ENCODE measurements around the gene ADAMTS8.
A peak's percentile ranks its signal among the peaks of the same experiment; 100 is the strongest.
"Not testable (repeated sequence)": the region's sequence is repeated elsewhere in the genome, so short reads cannot be mapped to it uniquely, and the experiment has no call there.

The ADAMTS8 gene

DNA sequence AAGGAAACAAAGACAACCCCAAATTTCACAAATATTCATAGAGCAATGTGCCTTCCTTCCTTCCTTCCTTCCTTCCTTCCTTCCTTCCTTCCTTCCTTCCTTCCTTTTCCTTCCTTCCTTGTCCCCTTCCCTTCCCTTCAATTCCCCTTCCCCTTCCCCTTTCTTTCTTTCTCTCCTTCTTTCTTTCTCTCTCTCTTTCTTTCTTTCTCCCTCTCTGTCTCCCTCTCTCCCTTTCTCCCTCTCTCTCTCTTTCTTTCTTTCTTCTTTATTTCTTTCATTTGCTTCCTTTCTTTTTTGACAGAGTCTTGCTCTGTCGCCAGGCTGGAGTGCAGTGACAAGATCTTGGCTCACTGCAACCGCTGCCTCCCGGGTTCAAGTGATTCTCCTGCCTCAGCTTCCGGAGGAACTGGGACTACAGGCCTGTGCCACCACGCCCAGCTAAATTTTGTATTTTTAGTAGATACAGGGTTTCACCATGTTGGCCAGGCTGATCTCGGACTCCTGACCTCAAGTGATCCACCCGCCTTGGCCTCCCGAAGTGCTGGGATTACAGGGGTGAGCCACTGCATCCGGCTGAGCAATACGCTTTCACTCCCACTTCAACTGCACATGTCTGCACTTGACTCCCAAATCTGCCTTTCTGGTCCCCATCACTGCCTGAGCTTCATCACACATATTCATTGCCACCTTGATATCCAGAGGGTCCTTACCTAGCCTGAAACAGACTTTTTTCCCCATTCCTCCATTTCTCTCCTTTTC lies 10.2 kb upstream of the ADAMTS8 start:
- not testable (repeated sequence) for DNase-seq (ENCODE audit: low spot score)

DNA sequence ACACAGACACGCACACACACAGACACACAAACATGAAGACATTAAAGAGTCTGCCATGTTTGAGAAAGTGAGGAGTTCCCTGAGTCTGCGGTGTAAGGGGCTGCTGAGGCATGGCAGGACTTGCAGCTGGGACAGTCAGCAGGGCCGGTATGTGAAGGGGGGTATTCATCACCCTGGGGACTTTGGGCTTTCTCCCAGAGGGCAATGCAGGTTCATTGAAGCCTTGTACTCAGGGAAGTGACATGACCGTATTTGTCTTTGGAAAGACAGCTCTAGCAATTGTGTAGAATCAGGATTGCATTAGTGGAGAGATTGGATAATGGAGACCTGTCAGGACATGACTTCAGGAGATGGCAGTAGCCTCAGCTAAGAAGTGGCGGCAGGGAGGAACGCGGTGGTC lies 9.4 kb upstream of the ADAMTS8 start:
- no peak for DNase-seq (ENCODE audit: low spot score)

DNA sequence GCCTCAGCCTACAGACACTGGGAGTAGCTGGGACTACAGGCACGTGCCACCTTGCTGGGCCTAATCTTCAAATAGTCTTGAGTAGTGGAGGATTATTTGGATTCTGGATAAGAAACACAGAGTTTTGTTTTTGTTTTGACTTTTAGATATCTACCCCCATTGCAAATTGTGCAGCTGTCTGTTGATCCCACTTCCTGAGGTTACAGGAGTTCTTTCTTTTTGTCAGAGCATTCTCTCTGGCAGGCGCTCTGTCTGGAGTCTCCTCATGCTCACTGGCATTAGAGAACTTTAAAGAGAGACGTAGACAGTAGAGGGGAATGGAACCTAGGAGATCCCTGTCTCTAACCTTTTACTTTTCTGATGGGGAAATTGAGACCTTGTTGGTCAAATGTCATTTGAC lies 7.8 kb upstream of the ADAMTS8 start:
- DNase-seq (ENCODE audit: low spot score) = no peak

DNA sequence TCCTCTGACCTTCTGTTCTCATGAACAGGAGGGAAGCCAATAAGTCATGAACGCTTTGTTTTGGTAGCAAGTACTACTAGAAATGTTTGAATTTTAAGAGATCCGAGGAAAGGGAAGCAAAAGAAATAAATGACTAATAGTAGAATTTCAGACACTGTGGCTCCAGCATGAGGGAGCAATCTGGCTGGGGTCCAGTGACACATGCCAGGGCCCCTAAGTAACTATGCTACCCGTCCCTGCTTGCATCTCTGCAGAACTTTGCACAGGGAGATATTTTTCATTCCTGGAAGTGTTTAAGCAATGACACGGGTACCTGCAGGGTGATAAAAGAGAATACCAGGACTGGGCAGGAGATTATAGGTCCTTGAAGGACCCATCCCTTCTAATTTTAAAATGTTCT lies 7.3 kb upstream of the ADAMTS8 start:
- DNase-seq (ENCODE audit: low spot score) = no peak

DNA sequence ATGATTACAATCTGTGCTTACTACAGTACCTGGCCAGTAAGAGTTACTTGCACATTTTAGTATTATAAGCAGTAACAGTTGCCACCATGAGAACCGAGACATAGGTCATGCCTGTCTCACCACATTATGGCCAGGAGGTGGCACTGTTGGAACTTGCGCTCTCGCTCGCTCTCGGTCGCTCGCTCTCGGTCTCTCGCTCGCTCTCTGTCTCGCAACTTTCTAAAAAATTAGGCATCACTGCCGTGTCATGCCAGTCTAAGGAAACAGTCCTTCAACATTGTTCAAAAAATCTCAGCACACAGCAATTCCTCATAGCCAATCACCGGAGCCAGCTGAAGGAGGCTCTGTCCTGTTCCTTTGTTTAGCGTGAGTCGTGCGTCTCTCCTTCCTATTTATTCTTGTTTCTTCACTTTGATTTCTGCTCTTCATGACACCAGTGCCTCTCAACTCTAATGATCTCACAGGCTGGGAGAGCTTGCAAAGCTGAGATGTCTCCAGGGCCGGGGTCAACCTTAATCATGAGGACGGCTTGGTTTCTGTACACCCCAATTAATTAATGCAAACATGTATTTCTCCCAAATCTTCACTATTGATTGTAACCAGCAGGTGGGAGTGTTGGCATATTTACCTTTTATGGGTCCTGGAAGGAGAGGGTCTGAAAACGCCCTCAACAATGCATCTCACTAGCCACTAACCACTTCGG lies 6.3 kb upstream of the ADAMTS8 start:
- DNase-seq (ENCODE audit: low spot score) = peak; percentile 74

DNA sequence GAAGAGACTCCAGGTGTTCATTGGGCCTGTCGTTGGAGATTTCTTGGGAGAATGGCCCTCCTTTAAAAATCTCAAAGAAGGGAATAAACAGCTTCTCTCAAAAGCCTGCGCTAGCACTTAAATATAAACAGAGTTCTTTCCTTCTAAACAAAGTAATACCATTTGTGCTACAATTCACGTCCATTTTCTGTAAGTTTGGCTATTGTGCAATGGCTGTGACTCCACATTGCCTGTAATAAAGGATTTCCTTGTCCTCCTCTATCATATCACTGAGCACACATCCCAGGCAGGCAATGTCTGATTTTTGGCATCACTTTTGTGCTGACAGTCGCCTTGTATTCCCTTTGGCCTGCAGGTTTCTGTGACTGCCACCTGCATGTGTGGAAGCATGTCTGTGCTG lies 4.9 kb upstream of the ADAMTS8 start:
- DNase-seq (ENCODE audit: low spot score) = no peak

DNA sequence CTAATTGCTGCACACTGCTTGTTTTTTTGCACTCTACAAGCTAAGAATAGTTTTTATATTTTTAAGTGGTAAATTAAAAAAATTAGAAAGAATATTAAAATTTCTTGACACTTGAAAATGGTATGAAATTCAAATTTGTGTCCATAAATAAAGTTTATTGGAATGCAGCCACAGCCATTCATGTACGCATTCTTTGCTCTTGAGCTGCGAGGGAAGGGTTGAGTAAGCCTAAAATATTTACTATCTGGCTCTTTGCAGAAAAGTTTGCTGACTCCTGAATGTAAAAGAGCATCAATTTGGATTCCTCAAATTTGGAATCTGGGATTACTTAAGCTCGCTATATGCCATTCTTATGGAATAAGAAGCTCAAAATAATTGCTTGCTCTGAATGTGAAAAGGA lies 3.4 kb upstream of the ADAMTS8 start:
- peak; percentile 32 for DNase-seq (ENCODE audit: low spot score)

DNA sequence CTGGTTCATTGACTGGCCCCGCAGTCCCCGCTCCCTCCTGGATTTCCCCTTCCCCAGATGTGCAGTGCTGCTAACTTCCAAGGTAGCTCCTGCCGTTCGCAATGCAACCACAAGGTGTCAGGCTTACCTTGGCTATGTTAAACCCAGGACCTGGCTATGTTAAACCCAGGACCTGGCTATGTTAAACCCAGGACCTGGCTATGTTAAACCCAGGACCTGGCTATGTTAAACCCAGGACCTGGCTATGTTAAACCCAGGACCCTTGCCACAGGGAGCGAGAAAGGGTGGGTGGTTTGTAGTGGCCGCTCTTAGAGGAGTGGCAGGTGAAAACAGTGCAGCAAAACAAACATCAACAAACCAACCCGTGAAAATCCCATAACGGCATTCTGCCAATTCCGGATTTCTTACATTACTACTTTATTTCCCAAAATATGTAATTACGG lies 2.9 kb upstream of the ADAMTS8 start:
- DNase-seq (ENCODE audit: low spot score) = peak; percentile 70

DNA sequence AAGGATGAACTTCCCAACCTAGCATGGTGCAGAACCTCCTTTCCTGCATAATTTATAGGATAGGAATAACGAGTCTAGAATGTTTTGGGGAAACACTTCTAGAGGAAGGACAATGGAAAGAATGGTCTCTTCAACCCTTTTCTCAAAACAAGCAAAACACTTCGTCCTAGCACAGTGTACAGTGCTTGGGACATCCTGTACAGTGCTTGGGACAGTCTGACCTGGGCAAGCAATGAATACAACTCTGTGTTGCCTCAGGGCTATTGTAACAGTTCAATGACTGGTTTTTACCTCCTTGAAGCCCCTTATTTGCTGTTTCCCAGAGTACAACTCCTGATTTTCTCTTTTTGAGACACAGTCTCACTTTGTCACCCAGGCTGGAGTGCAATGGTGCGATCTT lies 1.6 kb upstream of the ADAMTS8 start:
- DNase-seq (ENCODE audit: low spot score) = no peak

DNA sequence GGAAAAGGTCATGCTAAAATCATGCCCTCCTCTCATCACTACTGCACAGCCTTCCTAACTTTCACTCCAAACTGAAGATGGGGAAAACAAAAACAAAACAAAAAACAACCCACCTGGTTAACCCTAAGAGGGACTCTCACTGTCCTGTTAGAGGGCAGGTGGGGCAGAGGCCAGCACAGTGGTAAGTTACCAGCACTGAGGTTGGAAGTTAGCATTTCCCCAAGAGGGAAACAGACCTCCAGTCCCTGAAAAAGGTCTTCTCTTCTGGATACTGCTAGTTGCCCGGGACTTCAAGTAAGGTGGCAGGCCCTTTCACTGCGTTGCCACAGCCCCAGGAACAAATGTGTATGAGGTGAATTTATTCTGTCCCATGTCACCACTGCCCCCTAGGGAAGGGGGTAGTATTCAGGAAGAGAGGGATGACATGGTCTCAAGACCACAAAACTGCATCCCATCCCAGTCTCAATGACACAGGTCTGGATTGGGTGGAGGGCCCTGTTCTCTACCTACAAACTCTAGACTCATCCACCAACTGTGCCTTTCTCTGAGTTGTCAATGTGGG lies 792 bp upstream of the ADAMTS8 start:
- DNase-seq (ENCODE audit: low spot score) = no peak

DNA sequence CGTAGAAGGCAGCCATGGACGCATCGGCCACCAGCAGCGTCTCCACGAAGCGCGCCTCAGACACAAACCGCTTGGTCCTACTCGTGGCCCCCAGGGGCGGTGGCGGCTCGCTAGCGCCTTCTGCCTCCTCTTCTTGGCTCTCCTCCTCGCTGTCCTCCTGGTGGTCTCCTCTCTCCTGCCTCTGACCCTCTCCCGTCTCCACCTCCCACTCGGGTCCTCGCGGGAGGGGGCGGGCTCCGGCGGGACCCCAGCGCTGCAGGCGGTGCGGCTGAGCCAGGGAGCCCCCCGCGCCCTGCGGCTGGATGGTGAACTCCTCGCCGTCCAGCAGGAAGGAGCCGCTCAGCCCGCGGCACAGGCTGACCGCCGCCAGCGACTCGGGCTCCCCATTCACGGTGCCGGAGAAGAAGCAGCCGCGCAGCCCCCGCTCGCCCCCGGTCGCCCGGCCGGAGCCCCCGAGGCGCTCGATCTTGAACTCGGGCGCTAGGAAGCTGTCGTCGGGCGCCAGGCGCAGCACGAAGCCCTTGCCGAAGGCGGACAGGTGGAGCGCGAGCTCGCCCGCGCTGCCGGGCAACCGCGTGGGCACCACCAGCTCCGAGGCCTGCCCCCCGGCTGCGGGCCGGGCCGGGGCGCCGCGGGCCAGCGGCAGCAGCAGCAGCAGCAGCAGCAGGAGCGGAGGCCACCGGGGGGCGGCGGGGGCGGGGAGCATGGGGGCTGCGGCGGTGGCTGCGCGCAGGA lies 661 bp downstream of the ADAMTS8 start:
- peak; percentile 38 for DNase-seq (ENCODE audit: low spot score)

DNA sequence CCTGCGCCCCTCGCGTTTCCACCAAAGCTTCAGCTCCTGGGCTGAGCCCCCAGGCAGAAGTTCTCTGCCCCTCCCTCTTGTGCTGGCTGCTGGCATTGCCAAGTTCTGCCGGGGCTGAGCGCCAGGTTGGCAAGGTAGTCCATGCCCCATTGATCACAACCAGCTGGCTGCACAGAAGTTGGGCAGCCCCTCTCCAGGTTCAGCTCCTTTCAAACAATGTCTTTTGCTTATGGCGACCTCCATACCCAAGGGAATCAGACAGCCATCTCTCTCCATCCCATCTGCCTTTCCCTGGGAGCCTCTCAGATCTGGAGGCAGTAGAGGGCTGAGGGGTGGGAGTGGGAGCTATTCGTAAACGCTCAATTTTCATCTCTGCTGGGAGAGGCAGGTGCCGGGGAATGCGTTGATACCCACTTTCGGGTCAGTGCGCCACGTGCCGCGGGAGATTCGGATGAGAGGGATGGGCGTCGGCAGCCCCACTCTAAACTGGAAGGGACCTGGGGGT lies 1.5 kb downstream of the ADAMTS8 start:
- DNase-seq (ENCODE audit: low spot score) = no peak

DNA sequence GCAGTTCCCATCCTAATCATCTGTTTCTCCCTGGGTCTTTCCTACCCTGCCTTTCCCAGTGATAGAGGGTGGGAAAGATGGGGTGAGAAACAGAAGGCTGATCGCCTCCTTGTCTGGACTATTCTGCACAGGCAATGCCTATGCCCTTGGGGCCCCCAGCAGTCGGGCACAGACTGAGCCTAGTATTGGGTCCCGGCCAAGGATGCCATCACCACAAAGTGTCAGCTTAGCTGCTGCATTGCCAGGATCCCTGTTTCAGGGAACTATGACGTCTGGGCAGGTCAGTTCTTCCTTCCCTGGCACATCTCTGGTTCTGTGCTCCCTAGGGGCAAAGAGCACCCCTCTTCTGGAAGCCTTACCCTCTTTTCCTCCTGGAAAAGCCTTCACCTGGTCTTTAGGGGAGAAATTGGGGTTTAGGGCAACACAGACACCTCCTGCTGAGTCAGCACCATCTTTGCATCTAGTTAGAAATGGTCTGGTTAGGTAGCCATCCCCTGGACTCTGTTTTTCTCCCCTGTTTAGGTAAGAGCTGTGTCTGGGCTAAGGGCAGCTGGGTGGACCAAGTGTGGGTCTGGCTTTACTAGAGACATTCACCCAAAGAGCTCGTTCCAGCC lies 2.1 kb downstream of the ADAMTS8 start:
- DNase-seq (ENCODE audit: low spot score) = no peak

DNA sequence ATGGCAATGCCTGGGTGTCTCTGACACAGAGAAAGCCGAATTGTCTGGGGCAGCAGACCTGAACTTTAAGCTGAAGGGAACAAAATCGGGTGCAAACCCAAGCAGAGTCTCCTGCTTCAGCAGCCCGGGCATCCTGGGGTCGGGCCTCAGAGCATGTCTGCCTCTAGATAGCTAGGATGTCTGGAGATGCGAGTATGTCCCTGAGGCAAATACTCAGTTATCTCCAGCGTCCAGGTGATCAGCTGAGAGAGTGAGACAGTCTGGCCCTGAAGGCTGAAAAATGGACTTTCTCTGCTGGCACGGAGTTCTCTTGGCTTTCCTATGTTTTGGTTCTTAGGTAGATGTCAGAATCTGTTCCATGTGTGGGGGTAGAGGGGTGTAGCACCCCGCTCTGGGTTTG lies 3.3 kb downstream of the ADAMTS8 start:
- DNase-seq (ENCODE audit: low spot score) = no peak

DNA sequence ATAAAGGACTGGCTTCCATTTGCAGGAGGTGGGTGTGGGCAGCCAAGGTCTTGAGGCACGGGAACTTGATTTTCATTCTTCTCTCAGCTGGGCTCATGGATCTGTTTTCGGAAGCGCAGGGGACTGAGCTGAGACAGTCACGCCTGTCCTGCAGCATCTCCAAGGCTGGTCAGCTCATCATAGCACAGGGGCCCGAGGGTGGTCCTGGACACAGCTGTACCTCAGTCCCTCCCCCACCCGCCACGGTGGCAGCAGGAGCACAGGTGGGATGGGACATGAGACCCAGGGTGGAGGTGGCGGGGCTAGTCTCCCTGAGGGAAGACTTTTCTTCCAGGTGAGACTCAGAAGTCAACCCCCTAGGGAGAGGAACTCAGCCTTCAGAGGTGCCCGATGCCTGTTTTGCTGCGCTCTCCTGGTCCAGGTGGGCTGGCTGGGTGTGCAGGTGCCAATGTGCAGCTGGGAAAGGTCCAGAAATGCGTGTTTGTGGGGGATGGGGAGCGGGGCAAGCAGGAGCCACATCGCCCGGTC lies 3.7 kb downstream of the ADAMTS8 start:
- no peak for DNase-seq (ENCODE audit: low spot score)

DNA sequence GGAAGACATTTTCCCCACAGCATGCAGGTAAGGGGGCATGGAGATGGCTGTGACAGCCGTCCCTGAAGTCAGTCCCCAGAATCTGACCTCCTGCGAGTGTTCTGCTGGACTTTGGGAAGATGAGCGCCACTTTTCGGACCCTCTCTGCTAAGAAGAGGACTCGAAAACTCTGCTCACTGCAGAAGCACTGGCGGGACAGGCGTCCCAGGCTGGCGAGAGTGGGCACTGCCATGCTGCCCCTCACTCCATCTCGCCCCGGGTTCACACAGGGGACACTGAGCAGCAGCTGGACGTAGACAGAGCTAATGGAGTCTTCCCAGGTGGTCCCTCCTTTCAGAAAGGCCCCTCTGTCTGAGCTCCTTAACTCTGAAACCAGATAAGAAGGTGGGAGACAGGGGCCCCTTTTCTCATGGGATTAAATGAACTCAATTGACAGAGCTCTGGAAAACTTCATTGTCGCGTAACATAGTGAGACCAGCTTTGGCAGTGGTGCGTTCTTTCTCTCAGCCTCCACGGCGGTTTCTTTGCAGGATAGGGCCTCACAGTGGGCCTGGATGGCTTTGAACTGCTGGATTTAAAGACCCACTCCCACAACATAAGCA lies 4.8 kb downstream of the ADAMTS8 start:
- no peak for DNase-seq (ENCODE audit: low spot score)

DNA sequence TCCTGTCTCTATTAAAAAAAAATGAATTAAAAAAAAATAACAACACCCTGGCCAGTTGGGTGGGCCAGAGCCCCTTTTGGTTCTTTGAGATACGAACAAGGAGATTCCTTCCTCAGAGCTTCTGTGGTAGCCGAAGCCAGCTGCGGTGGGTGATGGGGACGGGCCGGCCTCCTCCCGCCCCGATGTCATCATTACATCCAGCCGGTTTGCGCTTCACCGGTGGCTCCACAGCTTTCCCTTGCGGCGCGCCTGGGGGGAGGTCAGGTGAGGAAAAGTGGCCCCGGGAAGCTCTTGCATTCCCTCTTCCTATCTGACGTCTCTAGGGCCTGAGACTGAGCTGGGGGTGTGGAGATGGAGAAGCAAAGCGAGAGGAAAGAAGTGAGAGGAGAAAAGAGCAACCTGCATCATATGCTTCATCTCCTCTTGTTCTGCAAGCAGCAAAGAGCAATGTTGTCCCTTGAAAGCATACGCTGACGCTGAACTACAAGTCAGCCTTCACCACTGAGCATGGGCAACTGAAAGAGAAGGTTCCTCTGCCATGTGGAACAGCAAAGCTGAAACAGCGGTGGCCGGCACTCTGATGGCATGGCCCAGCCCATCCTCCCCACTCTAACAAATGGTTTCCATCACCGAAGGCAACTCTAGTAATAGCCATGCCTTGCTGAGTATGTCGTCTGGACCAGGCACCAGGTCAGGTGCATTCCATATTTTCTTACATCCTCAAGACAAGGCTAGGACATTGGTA lies 6.0 kb downstream of the ADAMTS8 start:
- no peak for DNase-seq (ENCODE audit: low spot score)

DNA sequence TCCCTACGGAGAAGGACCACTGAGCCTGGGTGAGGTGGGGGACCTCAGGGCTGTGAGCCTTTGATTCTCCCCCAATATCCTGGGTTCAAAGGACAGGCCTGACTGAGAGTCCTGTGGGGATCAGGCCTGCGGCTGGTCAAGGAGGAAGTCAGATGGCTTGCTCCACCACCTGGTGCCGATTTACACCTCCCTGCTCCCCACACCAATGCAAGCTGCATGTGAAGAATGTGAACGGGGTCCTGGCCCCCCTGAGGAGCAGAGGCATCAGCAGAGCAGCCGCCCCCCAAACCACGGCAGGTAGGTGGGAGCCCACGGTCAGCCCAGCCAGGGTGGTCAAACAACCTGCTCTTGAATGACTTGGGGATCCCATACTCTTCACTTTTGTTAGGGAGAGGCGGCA lies 6.7 kb downstream of the ADAMTS8 start:
- DNase-seq (ENCODE audit: low spot score) = no peak

DNA sequence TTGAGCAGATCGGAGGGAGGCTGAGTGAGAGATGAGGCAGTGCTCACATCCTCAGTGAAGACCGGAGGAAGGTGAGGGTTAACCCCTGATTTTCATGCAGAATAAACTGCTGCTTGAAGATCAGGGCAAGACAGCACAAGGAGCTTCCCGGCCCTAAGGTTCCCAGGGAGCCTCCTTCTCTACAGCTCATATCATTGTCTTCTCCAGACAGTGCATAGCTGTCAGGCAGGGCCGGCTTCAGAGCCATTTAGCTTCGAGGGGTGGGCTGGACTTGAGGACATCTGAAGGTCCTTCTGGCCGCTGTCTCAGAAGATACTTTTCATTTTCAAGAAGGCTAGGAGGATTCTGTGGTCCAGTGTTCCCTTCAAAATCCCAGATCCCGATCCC lies 7.2 kb downstream of the ADAMTS8 start:
- DNase-seq (ENCODE audit: low spot score) = no peak

DNA sequence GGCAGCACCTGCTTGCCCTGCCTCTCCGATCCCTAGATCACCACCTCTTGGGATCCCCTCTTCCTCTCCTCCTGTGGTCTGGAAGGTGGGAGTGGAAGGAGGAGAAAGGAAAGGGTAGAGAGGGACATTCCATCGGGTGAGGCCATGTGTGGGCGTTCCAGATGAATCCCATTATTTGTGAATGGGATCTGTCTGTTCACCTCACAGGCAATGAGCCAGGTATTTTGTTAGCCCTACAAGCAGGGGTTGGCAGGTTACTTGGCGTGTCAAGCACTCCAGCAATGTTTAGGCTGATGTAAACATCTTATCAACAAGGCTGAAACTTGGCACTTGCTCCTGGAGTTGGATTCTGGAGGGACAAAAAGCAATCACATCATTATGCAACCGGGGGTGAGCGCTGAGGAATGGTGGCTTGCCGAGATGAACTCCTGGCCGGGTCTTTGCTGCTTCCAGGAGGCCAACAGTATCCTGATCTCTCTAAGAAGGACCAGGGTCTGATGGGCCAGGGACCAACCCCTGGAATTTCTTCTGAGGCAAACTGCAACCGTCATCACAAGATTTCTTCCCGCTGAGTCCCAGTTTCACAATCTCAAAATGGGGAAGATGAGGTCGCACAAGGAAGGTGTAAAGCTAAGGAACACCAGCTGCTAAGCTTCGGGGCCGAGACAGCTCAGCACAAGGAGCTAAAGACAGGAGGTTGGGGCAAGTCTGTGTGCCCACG lies 7.8 kb downstream of the ADAMTS8 start:
- no peak for DNase-seq (ENCODE audit: low spot score)
